HG02943 (cell line): ENCODE data around the gene AKR1C8.
"Not testable (repeated sequence)": the region's sequence is repeated elsewhere in the genome, so short reads cannot be mapped to it uniquely, and the experiment has no call there.

Experiments used
- ATAC-seq: cut with Tn5 transposase; IDR thresholded peaks from one replicate; pipeline ENCODE4 v1.9.1; 2021; ENCODE audit warnings: mild to moderate bottlenecking, low read depth, moderate library complexity; ENCODE audit not compliant: unreplicated experiment

Gene AKR1C8

GRCh38 chr10:5116621-5117020 is 68.3 kb downstream of the AKR1C8 start:
- no peak for ATAC-seq

- not testable (repeated sequence) for ATAC-seq
Measured at GRCh38 chr10:5109861-5110260, 75.1 kb downstream of the AKR1C8 start.

GRCh38 chr10:5108658-5109416 is 76.1 kb downstream of the AKR1C8 start:
- no peak for ATAC-seq

GRCh38 chr10:5107860-5108526 is 77.0 kb downstream of the AKR1C8 start:
- no peak for ATAC-seq

GRCh38 chr10:5106553-5106952 is 78.4 kb downstream of the AKR1C8 start:
- no peak for ATAC-seq

- ATAC-seq: no peak
Measured at GRCh38 chr10:5105626-5106025, 79.3 kb downstream of the AKR1C8 start.
